ENCODE results near the gene ARHGAP40. TPM values are rescaled to one million over a fixed set of nuclear protein-coding genes. Genes with fewer than 3 reads are reported as not detected.
"Not testable (repeated sequence)": the region's sequence is repeated elsewhere in the genome, so short reads cannot be mapped to it uniquely, and the experiment has no call there.

Gene ARHGAP40
- total RNA-seq, 1 experiment from 2014 or later: not detected

GRCh38 chr20:38588303-38588702 lies 13.3 kb upstream of the ARHGAP40 start:
- DNase-seq (ENCODE audit: low spot score): no peak

DNA sequence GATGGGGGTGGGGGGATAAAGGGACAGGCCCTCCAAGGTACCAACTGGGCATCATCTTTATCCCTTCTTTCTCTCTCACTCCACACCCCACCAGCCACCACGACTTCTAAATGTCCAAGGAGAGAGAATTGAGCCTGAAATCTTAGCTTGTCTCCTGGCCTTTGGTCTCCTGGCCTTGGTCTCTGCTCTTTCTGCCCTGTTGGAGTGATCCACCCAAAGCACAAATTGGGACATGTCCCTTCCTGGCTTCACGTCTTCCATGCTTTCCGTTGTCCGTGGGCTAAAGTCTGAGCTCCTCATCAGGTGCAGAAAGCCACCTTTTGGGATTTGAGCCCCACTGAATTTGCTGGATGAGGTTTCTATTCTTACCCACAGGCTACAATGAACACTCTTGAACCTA lies 12.3 kb upstream of the ARHGAP40 start:
- no peak for DNase-seq (ENCODE audit: low spot score)

GRCh38 chr20:38589967-38590675 lies 11.5 kb upstream of the ARHGAP40 start:
- DNase-seq (ENCODE audit: low spot score): no peak

DNA sequence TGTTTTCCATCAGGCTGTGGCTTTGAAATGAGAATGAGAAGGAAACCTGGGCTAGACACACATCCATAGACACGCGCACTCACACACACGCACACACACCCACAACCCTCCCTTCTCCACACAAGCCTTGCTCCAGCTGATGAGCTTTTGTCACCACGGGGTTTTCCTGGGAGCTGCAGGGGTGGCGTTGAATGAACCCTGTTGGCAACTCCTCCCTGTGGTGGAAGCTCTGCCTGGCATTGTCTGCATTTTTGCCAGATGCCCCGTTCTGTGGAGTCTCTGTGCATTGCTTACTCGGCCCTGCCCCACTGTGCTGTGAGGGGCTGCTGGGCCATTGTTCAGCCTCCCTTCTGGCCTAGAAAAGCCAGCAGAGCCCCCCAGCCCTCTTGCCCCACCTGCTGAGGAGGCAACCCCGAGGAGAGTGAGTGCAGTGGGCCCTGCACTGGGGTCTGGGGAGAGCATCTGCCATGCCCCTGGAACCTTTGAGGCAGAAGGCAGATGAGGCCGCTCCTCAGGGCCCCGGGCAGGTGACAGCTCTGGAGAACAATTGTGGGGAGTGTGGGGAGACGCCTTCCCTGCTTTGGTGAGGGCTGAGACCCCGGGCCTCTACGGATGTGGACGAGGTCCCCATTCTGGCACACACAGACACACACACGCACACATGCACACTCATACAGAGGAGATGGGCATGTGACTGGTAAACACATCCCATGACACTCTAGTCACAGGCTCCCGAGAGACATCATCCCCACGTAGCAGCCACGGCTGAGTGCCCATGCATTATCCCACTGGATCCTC lies 10.7 kb upstream of the ARHGAP40 start:
- DNase-seq (ENCODE audit: low spot score): no peak

DNA sequence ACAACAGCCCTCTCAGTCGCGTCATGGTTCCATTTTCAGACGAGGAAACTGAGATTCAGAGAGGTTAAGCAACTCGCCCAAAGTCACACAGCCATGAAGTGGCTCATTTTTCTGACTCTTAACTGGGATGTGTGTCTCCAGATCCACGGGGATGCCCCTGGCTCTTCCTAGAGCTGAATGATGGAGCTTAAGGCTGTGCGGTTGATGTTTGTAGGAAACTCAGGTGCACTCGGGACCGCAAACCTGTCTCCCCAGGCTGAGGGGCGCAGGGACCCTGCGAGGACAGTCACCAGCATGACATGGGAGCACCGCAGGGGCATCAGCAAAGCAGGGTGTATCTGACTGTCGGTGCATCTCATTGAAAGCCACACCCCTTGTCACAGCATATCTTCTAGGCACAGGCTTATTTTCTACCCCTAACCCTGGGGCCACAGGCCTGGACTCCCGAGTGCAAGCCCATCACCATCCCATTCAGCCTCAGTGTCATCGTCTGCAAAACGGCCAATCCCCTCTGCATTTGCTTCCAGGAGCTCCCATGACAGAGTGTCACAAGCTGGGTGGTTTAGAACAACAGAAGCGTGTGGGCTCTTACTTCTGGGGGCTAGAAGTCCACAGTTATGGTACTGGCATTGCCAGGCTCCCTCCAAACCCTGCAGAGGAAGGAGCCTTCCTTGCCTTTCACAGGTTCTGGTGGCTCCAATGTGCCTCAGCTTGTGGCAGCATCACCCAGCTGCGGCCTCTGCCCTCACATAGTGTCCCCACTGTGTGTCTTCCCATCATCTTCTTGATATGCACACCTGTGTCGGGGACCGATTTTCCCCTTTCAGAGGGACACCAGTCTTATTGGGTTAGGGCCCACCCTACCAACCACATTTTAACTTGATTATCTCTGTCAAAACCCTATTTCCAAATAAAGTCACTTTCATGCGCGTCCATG lies 9.9 kb upstream of the ARHGAP40 start:
- no peak for DNase-seq (ENCODE audit: low spot score)

- DNase-seq (ENCODE audit: low spot score): not testable (repeated sequence)
These were observed 9.2 kb upstream of the ARHGAP40 start for GRCh38 chr20:38592411-38592790.

DNA sequence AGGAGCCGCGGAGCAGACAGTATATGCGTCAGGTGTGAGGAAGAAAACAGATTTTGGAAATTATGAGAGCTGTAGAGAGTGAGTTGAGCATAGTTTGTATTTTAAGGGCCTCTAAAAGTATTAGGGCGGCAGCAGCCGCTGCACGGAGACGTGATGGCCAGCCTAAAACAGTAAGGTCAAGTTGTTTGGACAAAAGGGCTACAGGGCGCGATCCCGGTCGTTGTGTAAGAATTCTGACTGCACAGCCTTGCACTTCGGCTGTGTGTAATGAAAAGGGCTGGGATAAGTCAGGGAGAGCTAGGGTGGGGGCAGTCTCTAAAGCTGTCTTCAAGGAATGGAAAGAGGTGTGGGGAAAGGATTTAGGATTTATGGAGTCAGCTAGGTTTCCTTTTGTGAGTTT lies 7.3 kb upstream of the ARHGAP40 start:
- DNase-seq (ENCODE audit: low spot score): not testable (repeated sequence)

DNA sequence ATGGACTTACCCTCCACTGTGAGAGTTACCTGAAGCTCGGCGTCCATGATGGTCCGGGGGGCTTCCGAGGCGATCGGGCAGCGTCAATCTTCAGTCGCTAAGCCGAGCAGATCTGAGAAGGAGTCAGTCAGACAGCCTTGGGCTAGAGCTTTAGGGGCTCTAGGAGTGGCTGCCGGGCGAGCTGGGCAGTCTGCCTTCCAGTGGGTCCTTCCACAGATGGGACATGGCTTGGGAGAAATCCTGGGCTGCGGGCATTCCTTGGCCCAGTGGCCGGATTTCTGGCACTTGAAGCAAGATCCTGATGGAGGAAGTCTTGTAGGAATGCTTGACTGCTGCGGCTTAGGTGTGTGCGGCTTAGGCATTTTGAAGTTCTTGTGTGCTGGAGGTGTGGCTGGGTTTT lies 5.7 kb upstream of the ARHGAP40 start:
- DNase-seq (ENCODE audit: low spot score): not testable (repeated sequence)

DNA sequence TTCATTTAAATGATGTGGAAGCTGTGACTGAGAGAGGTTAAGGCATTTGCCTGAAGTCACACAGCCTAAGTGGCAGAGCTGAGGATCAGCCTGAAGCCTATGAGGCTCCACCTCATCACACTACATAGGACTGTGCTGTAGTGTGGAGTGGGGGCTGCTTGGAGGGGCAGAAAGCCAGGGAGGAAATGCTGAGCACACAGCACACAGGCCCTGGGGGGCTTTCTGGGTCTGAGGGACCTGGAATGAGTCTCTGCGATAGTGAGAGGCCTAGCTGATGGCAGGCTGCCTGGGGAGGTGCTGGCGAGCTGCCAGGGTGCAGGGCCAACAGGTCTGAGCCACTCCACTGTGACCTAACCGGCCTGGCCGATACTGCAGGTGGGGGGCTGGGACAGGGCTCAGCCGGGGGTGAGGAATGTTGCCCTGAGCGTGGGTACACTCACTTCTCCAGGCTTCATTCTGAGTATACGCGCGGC lies 2.2 kb upstream of the ARHGAP40 start:
- no peak for DNase-seq (ENCODE audit: low spot score)

DNA sequence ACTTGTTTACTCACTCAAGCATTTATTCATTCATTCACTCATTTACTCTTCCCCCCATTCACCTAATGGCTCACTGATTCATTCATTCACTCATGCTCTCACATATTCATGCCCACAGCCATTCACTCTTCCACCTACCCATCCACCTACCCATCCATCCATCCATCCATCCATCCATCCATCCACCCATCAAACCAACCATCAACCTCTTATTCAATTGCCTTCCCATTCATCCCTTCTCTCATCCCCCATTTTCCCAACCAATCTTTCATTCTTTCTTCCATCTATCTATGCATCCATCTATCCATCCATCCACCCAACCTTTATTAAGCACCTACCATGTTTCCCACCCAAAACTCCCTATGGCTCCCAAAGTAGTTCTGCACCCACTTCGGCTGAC lies 1.6 kb upstream of the ARHGAP40 start:
- DNase-seq (ENCODE audit: low spot score): no peak

DNA sequence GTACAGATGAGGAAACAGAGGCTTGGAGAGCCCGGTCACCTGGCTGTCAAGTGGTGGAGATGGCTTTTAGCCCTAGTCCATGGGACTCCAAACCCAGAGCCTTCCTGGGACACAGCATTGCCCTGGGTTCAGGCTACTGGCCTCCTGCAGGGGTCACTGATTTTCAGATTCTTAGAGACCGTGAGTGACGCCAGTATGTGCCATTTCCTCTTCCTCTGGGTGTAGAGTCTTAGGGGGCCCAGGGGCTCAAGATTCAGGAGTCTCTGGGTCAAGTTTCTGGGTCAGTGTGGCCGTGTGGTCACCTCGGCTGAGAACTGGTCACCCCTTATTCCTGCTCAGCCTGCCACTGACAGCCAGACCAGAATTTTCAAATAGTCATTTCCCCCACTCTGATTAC lies 574 bp downstream of the ARHGAP40 start:
- DNase-seq (ENCODE audit: low spot score): no peak

DNA sequence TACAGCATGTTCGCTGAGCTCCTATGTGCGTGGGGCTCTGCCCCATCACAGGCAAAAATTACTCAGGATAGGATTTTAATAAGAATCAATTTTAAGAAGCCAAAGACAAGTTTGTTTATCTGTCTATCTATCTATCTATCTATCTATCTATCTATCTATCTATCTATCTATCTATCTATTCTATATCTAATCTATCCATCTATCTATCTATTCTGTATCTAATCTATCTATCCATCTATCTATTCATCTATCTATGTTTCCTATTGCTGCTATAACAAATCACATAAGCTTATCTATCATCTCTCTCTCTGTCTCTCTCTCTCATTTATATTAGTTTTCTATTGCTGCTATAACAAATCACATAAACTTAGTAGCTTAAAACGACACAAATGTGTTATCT lies 1.7 kb downstream of the ARHGAP40 start:
- no peak for DNase-seq (ENCODE audit: low spot score)

DNA sequence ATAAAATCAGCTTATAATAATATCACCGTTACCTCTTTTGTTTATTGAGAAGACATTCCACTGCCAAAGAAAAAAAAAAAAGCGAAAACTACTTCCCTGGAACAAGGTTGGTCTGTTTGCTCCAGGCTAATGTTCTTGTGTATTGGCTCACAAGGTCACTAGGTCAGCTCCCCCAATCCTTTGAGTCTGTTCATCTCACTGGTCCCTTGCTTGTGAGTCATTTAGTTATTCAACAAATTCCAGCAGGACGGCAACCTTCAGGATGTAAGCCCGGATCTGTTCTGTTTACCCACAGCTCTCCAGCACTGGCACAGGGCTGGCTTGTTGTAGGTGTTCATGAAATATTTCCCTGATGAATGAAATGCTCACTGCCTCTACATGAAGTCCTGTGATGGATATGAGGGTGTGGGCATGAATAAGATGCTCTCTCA lies 3.3 kb downstream of the ARHGAP40 start:
- DNase-seq (ENCODE audit: low spot score): peak; percentile 54

- no peak for DNase-seq (ENCODE audit: low spot score)
These were observed 5.7 kb downstream of the ARHGAP40 start for GRCh38 chr20:38607351-38607750.

DNA sequence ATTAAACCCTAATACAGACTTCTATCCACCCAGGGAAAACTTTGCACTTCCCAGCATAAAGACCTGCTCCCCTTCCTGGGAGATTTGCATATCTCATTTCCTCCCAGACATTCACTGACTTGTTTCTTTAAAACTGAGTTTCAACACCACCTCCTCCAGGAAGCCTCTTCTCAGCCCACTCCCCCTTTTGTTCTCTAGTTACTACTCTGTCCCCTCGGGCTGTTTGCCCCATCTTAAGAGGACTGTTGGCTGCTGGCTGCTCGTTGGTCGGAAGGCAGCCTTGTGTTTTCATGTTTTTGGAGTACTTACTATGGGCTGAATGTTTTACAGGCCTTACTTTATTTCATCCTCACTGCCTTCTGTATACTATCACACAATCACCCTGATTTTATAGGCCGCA lies 6.6 kb downstream of the ARHGAP40 start:
- no peak for DNase-seq (ENCODE audit: low spot score)

GRCh38 chr20:38609815-38610214 lies 8.2 kb downstream of the ARHGAP40 start:
- DNase-seq (ENCODE audit: low spot score): no peak

GRCh38 chr20:38610521-38610920 lies 8.9 kb downstream of the ARHGAP40 start:
- no peak for DNase-seq (ENCODE audit: low spot score)

DNA sequence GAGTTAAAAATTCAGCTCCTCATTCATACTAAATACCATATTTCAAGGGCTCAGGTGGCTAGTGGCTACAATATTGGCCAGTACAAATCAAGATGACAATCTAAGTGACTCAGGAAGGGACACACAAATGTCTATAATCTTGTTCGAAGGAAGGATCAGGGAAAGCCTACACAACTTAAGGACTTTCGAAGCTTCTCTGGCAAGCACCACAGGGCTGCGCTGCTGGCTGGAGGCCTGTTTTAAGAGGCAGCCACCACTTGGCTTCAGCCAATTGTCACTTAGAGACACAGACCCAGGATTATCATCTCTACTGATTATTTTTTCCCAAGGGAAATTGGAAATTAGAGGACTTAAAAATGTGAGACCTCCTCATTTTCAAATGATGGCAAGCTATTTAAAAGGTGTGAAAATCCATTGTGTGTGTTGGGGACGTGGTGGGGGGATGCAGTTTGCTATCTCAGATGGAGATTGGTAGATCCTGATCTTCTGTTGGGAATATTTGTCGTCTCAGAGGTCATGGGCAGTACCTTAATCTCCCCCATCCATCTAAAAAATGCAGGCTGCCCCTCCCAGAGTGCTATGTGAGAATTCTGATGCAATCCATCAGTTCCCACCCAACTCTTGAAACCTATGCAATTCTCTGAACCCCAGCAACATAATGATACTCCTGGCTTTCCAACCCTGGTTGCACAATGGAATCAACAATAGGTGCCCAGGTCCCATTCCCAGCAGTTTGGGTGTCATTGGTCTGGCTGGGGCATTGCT lies 11.3 kb downstream of the ARHGAP40 start:
- DNase-seq (ENCODE audit: low spot score): no peak

GRCh38 chr20:38615283-38615682 lies 13.7 kb downstream of the ARHGAP40 start:
- DNase-seq (ENCODE audit: low spot score): no peak

GRCh38 chr20:38616457-38616856 lies 14.8 kb downstream of the ARHGAP40 start:
- no peak for DNase-seq (ENCODE audit: low spot score)

Data from H4 (cell line).